ENCODE data around the gene ZNF790. TPM values are rescaled to one million over a fixed set of nuclear protein-coding genes. Genes with fewer than 3 reads are reported as not detected.

ZNF790 gene
- total and polyA plus RNA-seq, 2 of the 13 experiments (the other 11 are each of a cell fraction or from before 2014, with no cell fraction given): 1.3 to 5.3 TPM

- no peak for TF ChIP-seq ZC3H4 (CRISPR knock-in tag; IDR thresholded peaks at IDR 0.05; ENCODE audit: borderline replicate concordance)
- no peak for TF ChIP-seq ZNF850 (CRISPR knock-in tag; conservative IDR thresholded peaks at IDR 0.05)
- TF ChIP-seq NFATC3 (CRISPR knock-in tag; IDR thresholded peaks at IDR 0.05): no peak
- TF ChIP-seq, protein P1, sequence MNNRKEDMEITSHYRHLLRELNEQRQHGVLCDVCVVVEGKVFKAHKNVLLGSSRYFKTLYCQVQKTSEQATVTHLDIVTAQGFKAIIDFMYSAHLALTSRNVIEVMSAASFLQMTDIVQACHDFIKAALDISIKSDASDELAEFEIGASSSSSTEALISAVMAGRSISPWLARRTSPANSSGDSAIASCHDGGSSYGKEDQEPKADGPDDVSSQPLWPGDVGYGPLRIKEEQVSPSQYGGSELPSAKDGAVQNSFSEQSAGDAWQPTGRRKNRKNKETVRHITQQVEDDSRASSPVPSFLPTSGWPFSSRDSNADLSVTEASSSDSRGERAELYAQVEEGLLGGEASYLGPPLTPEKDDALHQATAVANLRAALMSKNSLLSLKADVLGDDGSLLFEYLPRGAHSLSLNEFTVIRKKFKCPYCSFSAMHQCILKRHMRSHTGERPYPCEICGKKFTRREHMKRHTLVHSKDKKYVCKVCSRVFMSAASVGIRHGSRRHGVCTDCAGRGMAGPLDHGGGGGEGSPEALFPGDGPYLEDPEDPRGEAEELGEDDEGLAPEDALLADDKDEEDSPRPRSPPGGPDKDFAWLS (CRISPR knock-in tag; IDR thresholded peaks at IDR 0.05; ENCODE audit: borderline replicate concordance): no peak
- TF ChIP-seq, protein P2, sequence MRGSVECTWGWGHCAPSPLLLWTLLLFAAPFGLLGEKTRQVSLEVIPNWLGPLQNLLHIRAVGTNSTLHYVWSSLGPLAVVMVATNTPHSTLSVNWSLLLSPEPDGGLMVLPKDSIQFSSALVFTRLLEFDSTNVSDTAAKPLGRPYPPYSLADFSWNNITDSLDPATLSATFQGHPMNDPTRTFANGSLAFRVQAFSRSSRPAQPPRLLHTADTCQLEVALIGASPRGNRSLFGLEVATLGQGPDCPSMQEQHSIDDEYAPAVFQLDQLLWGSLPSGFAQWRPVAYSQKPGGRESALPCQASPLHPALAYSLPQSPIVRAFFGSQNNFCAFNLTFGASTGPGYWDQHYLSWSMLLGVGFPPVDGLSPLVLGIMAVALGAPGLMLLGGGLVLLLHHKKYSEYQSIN (CRISPR knock-in tag; IDR thresholded peaks at IDR 0.05; ENCODE audit: borderline replicate concordance): no peak
- TF ChIP-seq RARA (CRISPR knock-in tag; IDR thresholded peaks at IDR 0.05): 0 out of 2 replicates have a peak, but pooled peaks have one; percentile 14
- no peak for TF ChIP-seq ZNF264 (CRISPR knock-in tag; IDR thresholded peaks at IDR 0.05)
- TF ChIP-seq PHF5A (CRISPR knock-in tag; IDR thresholded peaks at IDR 0.05; ENCODE audit: low read depth, unreplicated experiment): no peak
- no peak for TF ChIP-seq MBD4 (IDR thresholded peaks at IDR 0.05; ENCODE audit: borderline replicate concordance, low read length)
- no peak for TF ChIP-seq IKZF4 (CRISPR knock-in tag; IDR thresholded peaks at IDR 0.05; ENCODE audit: borderline replicate concordance, low read depth, not compliant biosample characterization)
- no peak for TF ChIP-seq ZNF879 (CRISPR knock-in tag; IDR thresholded peaks at IDR 0.05)
- TF ChIP-seq RFX5 (IDR thresholded peaks at IDR 0.05; ENCODE audit: low read depth, low read length): no peak
- no peak for TF ChIP-seq HNRNPK (IDR thresholded peaks at IDR 0.05; ENCODE audit: low read depth, low read length, poor library complexity, severe bottlenecking)
- no peak for TF ChIP-seq NR2F2 (IDR thresholded peaks at IDR 0.05; ENCODE audit: borderline replicate concordance, low read depth)
- no peak for TF ChIP-seq ZNF513 (CRISPR knock-in tag; conservative IDR thresholded peaks at IDR 0.05)
- no peak for TF ChIP-seq ZNF496 (CRISPR knock-in tag; IDR thresholded peaks at IDR 0.05; ENCODE audit: insufficient replicate concordance)
- TF ChIP-seq, protein P3, sequence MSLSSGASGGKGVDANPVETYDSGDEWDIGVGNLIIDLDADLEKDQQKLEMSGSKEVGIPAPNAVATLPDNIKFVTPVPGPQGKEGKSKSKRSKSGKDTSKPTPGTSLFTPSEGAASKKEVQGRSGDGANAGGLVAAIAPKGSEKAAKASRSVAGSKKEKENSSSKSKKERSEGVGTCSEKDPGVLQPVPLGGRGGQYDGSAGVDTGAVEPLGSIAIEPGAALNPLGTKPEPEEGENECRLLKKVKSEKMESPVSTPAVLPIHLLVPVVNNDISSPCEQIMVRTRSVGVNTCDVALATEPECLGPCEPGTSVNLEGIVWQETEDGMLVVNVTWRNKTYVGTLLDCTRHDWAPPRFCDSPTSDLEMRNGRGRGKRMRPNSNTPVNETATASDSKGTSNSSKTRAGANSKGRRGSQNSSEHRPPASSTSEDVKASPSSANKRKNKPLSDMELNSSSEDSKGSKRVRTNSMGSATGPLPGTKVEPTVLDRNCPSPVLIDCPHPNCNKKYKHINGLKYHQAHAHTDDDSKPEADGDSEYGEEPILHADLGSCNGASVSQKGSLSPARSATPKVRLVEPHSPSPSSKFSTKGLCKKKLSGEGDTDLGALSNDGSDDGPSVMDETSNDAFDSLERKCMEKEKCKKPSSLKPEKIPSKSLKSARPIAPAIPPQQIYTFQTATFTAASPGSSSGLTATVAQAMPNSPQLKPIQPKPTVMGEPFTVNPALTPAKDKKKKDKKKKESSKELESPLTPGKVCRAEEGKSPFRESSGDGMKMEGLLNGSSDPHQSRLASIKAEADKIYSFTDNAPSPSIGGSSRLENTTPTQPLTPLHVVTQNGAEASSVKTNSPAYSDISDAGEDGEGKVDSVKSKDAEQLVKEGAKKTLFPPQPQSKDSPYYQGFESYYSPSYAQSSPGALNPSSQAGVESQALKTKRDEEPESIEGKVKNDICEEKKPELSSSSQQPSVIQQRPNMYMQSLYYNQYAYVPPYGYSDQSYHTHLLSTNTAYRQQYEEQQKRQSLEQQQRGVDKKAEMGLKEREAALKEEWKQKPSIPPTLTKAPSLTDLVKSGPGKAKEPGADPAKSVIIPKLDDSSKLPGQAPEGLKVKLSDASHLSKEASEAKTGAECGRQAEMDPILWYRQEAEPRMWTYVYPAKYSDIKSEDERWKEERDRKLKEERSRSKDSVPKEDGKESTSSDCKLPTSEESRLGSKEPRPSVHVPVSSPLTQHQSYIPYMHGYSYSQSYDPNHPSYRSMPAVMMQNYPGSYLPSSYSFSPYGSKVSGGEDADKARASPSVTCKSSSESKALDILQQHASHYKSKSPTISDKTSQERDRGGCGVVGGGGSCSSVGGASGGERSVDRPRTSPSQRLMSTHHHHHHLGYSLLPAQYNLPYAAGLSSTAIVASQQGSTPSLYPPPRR (CRISPR knock-in tag; IDR thresholded peaks at IDR 0.05; ENCODE audit: borderline replicate concordance): no peak; the same call in 1 of the 2 replicates
- no peak for TF ChIP-seq FOXA3 (CRISPR knock-in tag; IDR thresholded peaks at IDR 0.05)
- no peak for TF ChIP-seq ZZZ3 (CRISPR knock-in tag; IDR thresholded peaks at IDR 0.05; ENCODE audit: borderline replicate concordance)
- TF ChIP-seq KMT2A (CRISPR knock-in tag; IDR thresholded peaks at IDR 0.05): no peak; the same call in 1 of the 2 replicates
Measured at GRCh38 chr19:36772311-36773222, 65.6 kb downstream of the ZNF790 start, which contains the start of gene ZNF850 (continued).
